Measurements from ENCODE around the gene DEAF1. TPM values are rescaled to one million over a fixed set of nuclear protein-coding genes. Genes with fewer than 3 reads are reported as not detected.

DEAF1 gene
- total and polyA plus RNA-seq, 9 of the 15 experiments (the other 6 are each of a cell fraction or from before 2014, with no cell fraction given), result 2.0 to 69.1 (median 26.8) TPM

- peaks cover 4 to 54% of the 10 kb centered on the region in 2 experiments for H3K4me1 ChIP-seq (replicated peaks in 1 of 2; ENCODE audit: control insufficient read depth in 2 of 2, insufficient read depth in 2 of 2, low read length in 2 of 2)
- in situ Hi-C loops (cut with MboI) (no loop called here), intact Hi-C loops (cut with micrococcal nuclease) (no loop called here)
- no peak overlapping the region for H3K27ac ChIP-seq (ENCODE audit: extremely low read depth, low read depth, low read length)
- TF ChIP-seq, protein P1, sequence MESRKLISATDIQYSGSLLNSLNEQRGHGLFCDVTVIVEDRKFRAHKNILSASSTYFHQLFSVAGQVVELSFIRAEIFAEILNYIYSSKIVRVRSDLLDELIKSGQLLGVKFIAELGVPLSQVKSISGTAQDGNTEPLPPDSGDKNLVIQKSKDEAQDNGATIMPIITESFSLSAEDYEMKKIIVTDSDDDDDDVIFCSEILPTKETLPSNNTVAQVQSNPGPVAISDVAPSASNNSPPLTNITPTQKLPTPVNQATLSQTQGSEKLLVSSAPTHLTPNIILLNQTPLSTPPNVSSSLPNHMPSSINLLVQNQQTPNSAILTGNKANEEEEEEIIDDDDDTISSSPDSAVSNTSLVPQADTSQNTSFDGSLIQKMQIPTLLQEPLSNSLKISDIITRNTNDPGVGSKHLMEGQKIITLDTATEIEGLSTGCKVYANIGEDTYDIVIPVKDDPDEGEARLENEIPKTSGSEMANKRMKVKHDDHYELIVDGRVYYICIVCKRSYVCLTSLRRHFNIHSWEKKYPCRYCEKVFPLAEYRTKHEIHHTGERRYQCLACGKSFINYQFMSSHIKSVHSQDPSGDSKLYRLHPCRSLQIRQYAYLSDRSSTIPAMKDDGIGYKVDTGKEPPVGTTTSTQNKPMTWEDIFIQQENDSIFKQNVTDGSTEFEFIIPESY (CRISPR knock-in tag; IDR thresholded peaks at IDR 0.05), result peak; percentile 54; the same call in 1 of the 2 replicates
- TF ChIP-seq JUND (IDR thresholded peaks at IDR 0.05; ENCODE audit: borderline replicate concordance, low read depth, low read length), result no peak
- TF ChIP-seq JUND (tag; IDR thresholded peaks at IDR 0.05; ENCODE audit: borderline replicate concordance, low read depth, low read length), result no peak
- TF ChIP-seq KDM5B (IDR thresholded peaks at IDR 0.05; ENCODE audit: insufficient replicate concordance, low read depth, low read length), result peak; percentile 13
- DNase-seq (ENCODE audit: extremely low read depth in 1 of 4, low spot score in 3 of 4) (peak in 1 of 4 experiments; percentile 4), FAIRE-seq (no peak), ATAC-seq (no peak)
- H4K20me1 ChIP-seq (replicated peaks; ENCODE audit: control insufficient read depth, insufficient read depth, low read length), result no peaks in the 10 kb centered on the region; the same call in 1 of the 2 replicates
- no peaks in the 10 kb centered on the region for H3K9me3 ChIP-seq (replicated peaks; ENCODE audit: control insufficient read depth, insufficient read depth, low read depth, low read length)
- WGBS (ENCODE audit: insufficient coverage, low coverage, missing lambda C conversion rate), result 70% methylated on average over 33 of the region's 35 CpGs
- H3K4me2 ChIP-seq (ENCODE audit: insufficient read depth, low read length), result no peak overlapping the region
- no peak overlapping the region for H3K4me3 ChIP-seq
- BruUV-seq (replicated peaks), result no TSS peak
- no peaks in the 10 kb centered on the region for H3K9me1 ChIP-seq (ENCODE audit: control insufficient read depth, insufficient read depth, low read length)
- ChIA-PET CTCF (ENCODE audit: low intra/inter-chr PET ratio) (no interaction called here), POLR2A (interaction anchor here (1.0 kb wide), 1 partner anchor 9 kb away, joined by 3 read pairs; no protein-coding TSS in a partner anchor)
- peak overlapping the region in 1 of 2 experiments; percentile 76; a peak in 1 of 4 replicates for H3K9ac ChIP-seq (ENCODE audit: insufficient read depth in 1 of 2, low read depth in 2 of 2, low read length in 2 of 2)
- H3K79me2 ChIP-seq (ENCODE audit: control insufficient read depth, insufficient read depth, low read length), result no peaks in the 10 kb centered on the region
- H3K27me3 ChIP-seq (ENCODE audit: control insufficient read depth in 2 of 2, insufficient read depth in 2 of 2, low read length in 2 of 2), result no peaks in the 10 kb centered on the region; a peak in 1 of 5 replicates
- H2AFZ ChIP-seq (ENCODE audit: low read depth, low read length), result 0 out of 2 replicates have a peak overlapping the region, but pooled peaks have one; percentile 14
- H3K36me3 ChIP-seq (ENCODE audit: control insufficient read depth, insufficient read depth, low read length), result no peaks in the 10 kb centered on the region
Measured at GRCh38 chr11:720017-720641, 25.1 kb upstream of the DEAF1 start.
